CD4-positive, alpha-beta memory T cell (primary cell): ENCODE results near the gene EPN3. TPM values are rescaled to one million over a fixed set of nuclear protein-coding genes. Genes with fewer than 3 reads are reported as not detected.

Experiments
- CTCF ChIA-PET: fragments of 350-600 bp; sonication (Branson Sonifier 250); formaldehyde crosslinking; loops from one replicate; lab custom pipeline; 2021; ENCODE audit warnings: inconsistent platforms; ENCODE audit not compliant: partially characterized antibody; lab: Charles Lee
- POLR2A ChIA-PET: fragments of 350-600 bp; sonication (Branson Sonifier 250); formaldehyde crosslinking; loops from one replicate; lab custom pipeline; 2021; ENCODE audit not compliant: partially characterized antibody; lab: Charles Lee
- DNase-seq, 5 donors: peaks; one replicate each; pipeline versions ENCODE4 v3.0.0 to v3.0.0-alpha.2; 2020 to 2022; ENCODE audit warnings: mixed read lengths in 1 of 5
- H3K27ac ChIP-seq: one replicate; pipeline ENCODE4 v1.7.0; 2013; ENCODE audit warnings: low read depth, low read length
- H3K27me3 ChIP-seq: 2 replicates; pipeline ENCODE4 v1.7.0; 2013; ENCODE audit warnings: mild to moderate bottlenecking, low read length, moderate library complexity; ENCODE audit not compliant: insufficient read depth
- H3K36me3 ChIP-seq: 2 replicates; pipeline ENCODE4 v1.7.0; 2013; ENCODE audit warnings: mild to moderate bottlenecking, low read length, moderate library complexity; ENCODE audit not compliant: insufficient read depth
- H3K4me1 ChIP-seq: 2 replicates; pipeline ENCODE4 v1.7.0; 2013; ENCODE audit warnings: mild to moderate bottlenecking, low read length, moderate library complexity; ENCODE audit not compliant: insufficient read depth
- H3K4me3 ChIP-seq, 2 donors: one replicate each; pipeline ENCODE4 v1.7.0; 2013; ENCODE audit warnings: low read length in 2 of 2, mild to moderate bottlenecking in 1 of 2
- H3K9me3 ChIP-seq, 2 donors: one replicate each; pipeline ENCODE4 v1.7.0; 2013; ENCODE audit warnings: low read length in 2 of 2, control low read depth in 1 of 2; ENCODE audit not compliant: control insufficient read depth in 1 of 2
- H3K27ac Mint-ChIP-seq, 7 donors: one replicate each; pipeline ENCODE4 v1.8.0; 2020 to 2021; ENCODE audit warnings: mixed read lengths in 7 of 7, mild to moderate bottlenecking in 6 of 7, inconsistent platforms in 3 of 7, moderate library complexity in 3 of 7
- H3K27me3 Mint-ChIP-seq, 2 donors: one replicate each; pipeline ENCODE4 v1.8.0; 2020 to 2021; ENCODE audit warnings: mixed read lengths in 2 of 2
- H3K36me3 Mint-ChIP-seq, 2 donors: one replicate each; pipeline ENCODE4 v1.8.0; 2020 to 2021; ENCODE audit warnings: mixed read lengths in 2 of 2, inconsistent platforms in 1 of 2, mild to moderate bottlenecking in 1 of 2
- H3K4me1 Mint-ChIP-seq, 4 donors: one replicate each; pipeline ENCODE4 v1.8.0; 2020 to 2021; ENCODE audit warnings: mixed read lengths in 4 of 4, mild to moderate bottlenecking in 1 of 4
- H3K4me3 Mint-ChIP-seq, 8 donors: one replicate each; pipeline ENCODE4 v1.8.0; 2020 to 2021; ENCODE audit warnings: mixed read lengths in 8 of 8, mild to moderate bottlenecking in 7 of 8, moderate library complexity in 6 of 8, inconsistent platforms in 3 of 8
- H3K9me3 Mint-ChIP-seq, 8 donors: one replicate each; pipeline ENCODE4 v1.8.0; 2020 to 2021; ENCODE audit warnings: mixed read lengths in 8 of 8, mild to moderate bottlenecking in 5 of 8, inconsistent platforms in 3 of 8, moderate library complexity in 1 of 8
- intact Hi-C: fragments of 100-400 bp; cut with micrococcal nuclease; formaldehyde crosslinking; loops from one replicate; pipeline ENCODE4 v1.15.1; 2023
- polyA plus RNA-seq, 2 donors: library from polyadenylated mRNA; unstranded; fragments of 300-500 nt; fragmentation: Illumina TruSeq; gene quantifications; one replicate each; pipeline ENCODE4 v1.2.3, GENCODE V29; 2021
- total RNA-seq, 2 experiments: library from RNA; stranded (reverse); gene quantifications; one replicate each; pipeline ENCODE4 v1.2.3, GENCODE V29; 2021

The EPN3 gene
- total and polyA plus RNA-seq, 4 experiments from 2014 or later, result not detected

DNA sequence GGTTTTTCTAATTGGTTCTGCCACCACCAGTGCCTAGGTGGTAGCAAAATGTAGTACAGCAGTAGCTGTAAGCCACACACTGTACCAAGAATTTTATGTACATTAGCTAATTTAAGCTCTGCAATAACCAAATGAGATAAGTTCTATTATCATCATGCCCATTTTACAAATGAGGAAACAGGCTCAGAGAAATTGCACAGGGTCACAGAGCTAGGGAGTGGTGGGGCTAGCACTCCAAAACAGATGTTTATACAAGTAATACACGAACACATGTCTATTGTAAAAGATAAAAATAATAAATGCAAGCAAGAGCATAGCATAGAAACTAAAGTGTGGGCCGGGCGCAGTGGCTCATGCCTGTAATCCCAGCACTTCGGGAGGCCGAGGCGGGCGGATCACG, 40.3 kb upstream of the EPN3 start:
- H3K4me3 Mint-ChIP-seq, result no peak overlapping the region
- intact Hi-C loops, result no loop called here
- no peaks in the 10 kb centered on the region for H3K36me3 Mint-ChIP-seq
- ChIA-PET CTCF (interaction anchor here (0.6 to 1.1 kb wide), 3 partner anchors 8 to 295 kb away, joined by 3 read pairs; no protein-coding TSS in a partner anchor), POLR2A (no interaction called here)
- no peak for DNase-seq
- no peak overlapping the region for H3K27ac Mint-ChIP-seq
- no peaks in the 10 kb centered on the region for H3K36me3 ChIP-seq
- no peak overlapping the region for H3K4me3 ChIP-seq
- H3K27me3 Mint-ChIP-seq, result peaks cover 0 to 1% of the 10 kb centered on the region in 2 donors
- H3K4me1 Mint-ChIP-seq, result no peaks in the 10 kb centered on the region
- no peaks in the 10 kb centered on the region for H3K27me3 ChIP-seq
- no peak overlapping the region for H3K27ac ChIP-seq
- H3K9me3 Mint-ChIP-seq, result no peaks in the 10 kb centered on the region
- no peaks in the 10 kb centered on the region for H3K9me3 ChIP-seq
- H3K4me1 ChIP-seq, result no peaks in the 10 kb centered on the region

- Mint-ChIP-seq H3K9me3 (no peaks in the 10 kb centered on the region), H3K27ac (peak overlapping the region in 1 of 7 donors; percentile 20), H3K27me3 (peaks cover 0 to 1% of the 10 kb centered on the region in 2 donors), H3K4me3 (no peak overlapping the region), H3K36me3 (no peaks in the 10 kb centered on the region), H3K4me1 (no peaks in the 10 kb centered on the region)
- POLR2A ChIA-PET, result no interaction called here
- DNase-seq, result no peak
- intact Hi-C loops, result no loop called here
- no peak overlapping the region for H3K27ac ChIP-seq
- H3K27me3 ChIP-seq, result no peaks in the 10 kb centered on the region
- H3K36me3 ChIP-seq, result no peaks in the 10 kb centered on the region
- CTCF ChIA-PET, result interaction anchor here (1.1 kb wide), 1 partner anchor 12 kb away, joined by 3 read pairs; no protein-coding TSS in a partner anchor
- no peaks in the 10 kb centered on the region for H3K9me3 ChIP-seq
- no peak overlapping the region for H3K4me3 ChIP-seq
- no peaks in the 10 kb centered on the region for H3K4me1 ChIP-seq
Observed at GRCh38 chr17:50493744-50494143, 38.8 kb upstream of the EPN3 start.

DNA sequence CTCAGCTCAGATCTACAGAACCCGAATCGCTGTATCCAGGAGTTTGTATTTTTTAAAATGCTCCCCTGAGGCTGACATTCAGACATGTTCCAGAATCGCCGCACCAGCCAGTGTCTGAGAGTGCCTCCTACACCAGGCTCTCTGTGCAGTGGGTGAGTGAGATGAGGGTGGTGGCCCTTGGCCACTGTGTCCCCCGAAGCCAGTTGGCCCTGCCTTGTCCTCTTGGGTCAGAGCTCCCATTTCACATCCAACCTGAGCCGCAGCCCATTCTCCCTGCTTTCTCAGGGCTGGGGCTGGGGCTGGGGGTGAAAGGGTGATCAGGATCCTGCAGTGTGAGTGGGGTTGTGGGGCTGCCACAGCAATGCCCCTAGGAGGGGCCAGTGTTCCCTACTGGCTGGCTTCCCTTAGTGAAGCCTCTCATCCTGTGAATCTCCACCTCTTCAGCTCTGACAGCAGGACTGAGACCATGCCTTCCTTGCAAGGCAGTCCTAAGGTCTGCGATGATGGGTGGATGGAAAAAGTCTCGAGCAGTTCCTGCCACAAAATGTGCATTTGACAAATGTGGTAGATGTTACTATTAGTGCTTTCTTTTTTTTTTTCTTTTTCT, 37.2 kb upstream of the EPN3 start:
- H3K4me1 ChIP-seq, result no peaks in the 10 kb centered on the region
- no peaks in the 10 kb centered on the region for H3K36me3 Mint-ChIP-seq
- H3K27ac ChIP-seq, result no peak overlapping the region
- no peak overlapping the region for H3K27ac Mint-ChIP-seq
- H3K4me1 Mint-ChIP-seq, result no peaks in the 10 kb centered on the region
- ChIA-PET CTCF (interaction anchor here (1.4 kb wide), 1 partner anchor 9 kb away, joined by 3 read pairs; no protein-coding TSS in a partner anchor), POLR2A (no interaction called here)
- H3K27me3 ChIP-seq, result no peaks in the 10 kb centered on the region
- no peaks in the 10 kb centered on the region for H3K9me3 ChIP-seq
- peaks cover 0 to 1% of the 10 kb centered on the region in 2 donors for H3K27me3 Mint-ChIP-seq
- H3K4me3 Mint-ChIP-seq, result no peak overlapping the region
- DNase-seq, result no peak
- H3K4me3 ChIP-seq, result no peak overlapping the region
- H3K36me3 ChIP-seq, result no peaks in the 10 kb centered on the region
- intact Hi-C loops, result no loop called here
- H3K9me3 Mint-ChIP-seq, result no peaks in the 10 kb centered on the region

- Mint-ChIP-seq H3K4me3 (no peak overlapping the region), H3K27ac (no peak overlapping the region), H3K27me3 (peaks cover 0 to 1% of the 10 kb centered on the region in 2 donors), H3K4me1 (no peaks in the 10 kb centered on the region), H3K36me3 (no peaks in the 10 kb centered on the region), H3K9me3 (no peaks in the 10 kb centered on the region)
- POLR2A ChIA-PET, result no interaction called here
- intact Hi-C loops, result no loop called here
- H3K4me3 ChIP-seq, result no peak overlapping the region
- no peaks in the 10 kb centered on the region for H3K36me3 ChIP-seq
- no peaks in the 10 kb centered on the region for H3K27me3 ChIP-seq
- no peak overlapping the region for H3K27ac ChIP-seq
- H3K9me3 ChIP-seq, result no peaks in the 10 kb centered on the region
- CTCF ChIA-PET, result interaction anchor here (1.4 kb wide), 1 partner anchor 10 kb away, joined by 3 read pairs; no protein-coding TSS in a partner anchor
- DNase-seq, result no peak
- H3K4me1 ChIP-seq, result no peaks in the 10 kb centered on the region
Observed at GRCh38 chr17:50495918-50496317, 36.6 kb upstream of the EPN3 start.

GRCh38 chr17:50498021-50498874, 34.3 kb upstream of the EPN3 start:
- no peaks in the 10 kb centered on the region for H3K36me3 Mint-ChIP-seq

GRCh38 chr17:50499270-50499669, 33.3 kb upstream of the EPN3 start:
- Mint-ChIP-seq H3K27ac (no peak overlapping the region), H3K4me3 (no peak overlapping the region), H3K27me3 (peaks cover 0 to 1% of the 10 kb centered on the region in 2 donors), H3K36me3 (no peaks in the 10 kb centered on the region), H3K4me1 (peaks cover 0 to 8% (median 3%) of the 10 kb centered on the region in 4 donors), H3K9me3 (peaks cover 0 to 2% (median 0%) of the 10 kb centered on the region in 8 donors)
- Histone ChIP-seq H3K4me3 (no peak overlapping the region), H3K36me3 (no peaks in the 10 kb centered on the region), H3K27me3 (no peaks in the 10 kb centered on the region), H3K9me3 (no peaks in the 10 kb centered on the region), H3K27ac (no peak overlapping the region), H3K4me1 (no peaks in the 10 kb centered on the region)
- ChIA-PET POLR2A (no interaction called here), CTCF (interaction anchor here (1.6 kb wide), 1 partner anchor 17 kb away, joined by 4 read pairs; no protein-coding TSS in a partner anchor)
- intact Hi-C loops, result no loop called here
- DNase-seq, result no peak

More at GRCh38 chr17:50498021-50498874, 34.3 kb upstream of the EPN3 start:
- Histone ChIP-seq H3K27me3 (no peaks in the 10 kb centered on the region), H3K4me1 (no peaks in the 10 kb centered on the region), H3K9me3 (no peaks in the 10 kb centered on the region), H3K4me3 (no peak overlapping the region), H3K27ac (no peak overlapping the region), H3K36me3 (no peaks in the 10 kb centered on the region)
- Mint-ChIP-seq H3K9me3 (no peaks in the 10 kb centered on the region), H3K27ac (no peak overlapping the region), H3K27me3 (peaks cover 0 to 1% of the 10 kb centered on the region in 2 donors), H3K4me3 (no peak overlapping the region), H3K4me1 (no peaks in the 10 kb centered on the region)
- POLR2A ChIA-PET, result no interaction called here
- intact Hi-C loops, result no loop called here
- no peak for DNase-seq
- CTCF ChIA-PET, result interaction anchor here (1.3 to 1.6 kb wide), 2 partner anchors 11 to 16 kb away, joined by 3 to 4 read pairs; no protein-coding TSS in a partner anchor

DNA sequence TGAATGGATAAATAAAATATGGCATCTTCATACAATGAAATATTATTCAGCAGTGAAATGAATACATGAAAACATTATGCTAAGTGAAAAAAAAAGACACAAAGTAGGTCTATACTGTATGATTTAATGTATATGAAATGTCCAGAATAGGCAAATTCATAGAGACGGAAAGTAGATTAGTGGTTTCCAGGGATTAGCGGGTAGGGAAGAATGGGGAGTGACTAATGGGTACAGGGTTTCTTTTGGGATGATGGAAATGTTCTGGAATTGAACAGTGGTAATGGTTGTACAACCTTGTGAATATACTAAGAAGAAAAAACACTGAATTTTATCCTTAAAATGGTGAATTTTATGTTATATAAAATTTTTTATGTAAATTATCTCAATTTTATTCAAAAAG, 32.8 kb upstream of the EPN3 start:
- DNase-seq, result no peak
- ChIA-PET POLR2A (no interaction called here), CTCF (interaction anchor here (1.6 kb wide), 1 partner anchor 17 kb away, joined by 4 read pairs; no protein-coding TSS in a partner anchor)
- Mint-ChIP-seq H3K4me1 (peaks cover 0 to 8% (median 3%) of the 10 kb centered on the region in 4 donors), H3K27me3 (peaks cover 0 to 1% of the 10 kb centered on the region in 2 donors), H3K27ac (no peak overlapping the region), H3K9me3 (peaks cover 0 to 2% (median 0%) of the 10 kb centered on the region in 8 donors), H3K4me3 (no peak overlapping the region), H3K36me3 (no peaks in the 10 kb centered on the region)
- Histone ChIP-seq H3K27ac (no peak overlapping the region), H3K27me3 (no peaks in the 10 kb centered on the region), H3K36me3 (no peaks in the 10 kb centered on the region), H3K4me3 (no peak overlapping the region), H3K4me1 (no peaks in the 10 kb centered on the region), H3K9me3 (no peaks in the 10 kb centered on the region)
- intact Hi-C loops, result no loop called here
